HepG2 (cell line): ENCODE results near the gene STK4. TPM values are rescaled to one million over a fixed set of nuclear protein-coding genes. Genes with fewer than 3 reads are reported as not detected.

Experiments used
- ATAC-seq: fragments of 200-7000 bp; cut with Tn5 transposase; 3 replicates; pipeline ENCODE4 v1.9.1; 2020; ENCODE audit warnings: mild to moderate bottlenecking, moderate library complexity
- Bru-seq: library from RNA; stranded (reverse); fragments of 400-500 nt; gene quantifications from one replicate; lab custom pipeline; 2021; lab: Mats Ljungman, UMichigan
- BruChase-seq, 2 experiments: library from RNA; stranded (reverse); fragments of 400-500 nt; gene quantifications; one replicate each; lab custom pipeline; 2021; lab: Mats Ljungman, UMichigan
- BruUV-seq: library from RNA; stranded (reverse); fragments of 400-500 nt; replicated peaks from 2 replicates; lab custom pipeline; 2021; lab: Mats Ljungman, UMichigan
- CTCF ChIA-PET: fragments of 300-600 bp; formaldehyde crosslinking; extraction: SDS; loops from one replicate; lab custom pipeline; 2021; ENCODE audit warnings: low total read pairs, inconsistent platforms, low intra/inter-chr PET ratio; lab: Yijun Ruan, JAX
- POLR2A ChIA-PET: fragments of 350-600 bp; sonication (Branson Sonifier 250); formaldehyde crosslinking; loops from one replicate; lab custom pipeline; 2020; ENCODE audit warnings: antibody characterized with exemption, inconsistent platforms; lab: Yijun Ruan, JAX
- DNase-seq: peaks from one replicate; pipeline ENCODE4 v3.0.0-alpha.2; 2015; ENCODE audit warnings: low spot score
- FAIRE-seq: peaks from 3 replicates; lab custom pipeline; 2011; peaks lifted over from hg19 to GRCh38; lab: Jason Lieb, UNC
- H2AFZ ChIP-seq: one replicate; pipeline ENCODE4 v1.6.1; 2011; ENCODE audit warnings: low read length, inconsistent platforms
- H3K27ac ChIP-seq: fragments of 300-600 bp; 3 replicates; pipeline ENCODE4 v1.8.0; 2011; ENCODE audit warnings: mixed run types, mild to moderate bottlenecking, mixed read lengths, low read length, inconsistent platforms; ENCODE audit not compliant: insufficient read depth; ENCODE audit errors: extremely low read length
- H3K27me3 ChIP-seq, 2 experiments: fragments of 200-600 bp in 1 of 2; 2 replicates in 1 of 2; 3 replicates in 1 of 2; pipeline versions ENCODE4 v1.6.0 to v1.8.0; 2011; ENCODE audit warnings: low read length in 2 of 2, mild to moderate bottlenecking in 2 of 2, moderate library complexity in 2 of 2, inconsistent platforms in 1 of 2; ENCODE audit not compliant: insufficient read depth in 2 of 2, control insufficient read depth in 1 of 2
- H3K36me3 ChIP-seq, 2 experiments: fragments of 200-600 bp in 1 of 2; replicated peaks in 1 of 2; 2 replicates in 1 of 2; 3 replicates in 1 of 2; pipeline versions ENCODE4 v1.5.1 to v1.8.0; 2011; ENCODE audit warnings: low read length in 2 of 2, inconsistent platforms in 1 of 2; ENCODE audit not compliant: insufficient read depth in 2 of 2, control insufficient read depth in 1 of 2
- H3K4me1 ChIP-seq: 2 replicates; pipeline ENCODE4 v1.5.1; 2012; ENCODE audit warnings: low read length, inconsistent platforms; ENCODE audit not compliant: insufficient read depth
- H3K4me2 ChIP-seq: 2 replicates; pipeline ENCODE4 v1.6.0; 2011; ENCODE audit warnings: low read depth, low read length, inconsistent platforms
- H3K4me3 ChIP-seq, 3 experiments: fragments of 200-600 bp in 1 of 3; sonication (generic), shearing (Covaris generic) in 1 of 3; replicated peaks in 1 of 3; 2 replicates each; pipeline ENCODE4 v1.5.1; 2011 to 2016; ENCODE audit warnings: low read length in 3 of 3, inconsistent platforms in 2 of 3, low read depth in 2 of 3, mild to moderate bottlenecking in 2 of 3, control low read depth in 1 of 3, mixed read lengths in 1 of 3; ENCODE audit not compliant: insufficient read depth in 1 of 3
- H3K79me2 ChIP-seq: one replicate; pipeline ENCODE4 v1.6.1; 2011; ENCODE audit warnings: low read length, inconsistent platforms; ENCODE audit not compliant: insufficient read depth
- H3K9ac ChIP-seq: 2 replicates; pipeline ENCODE4 v1.6.0; 2011; ENCODE audit warnings: mild to moderate bottlenecking, low read depth, low read length, inconsistent platforms; ENCODE audit not compliant: insufficient read depth
- H3K9me3 ChIP-seq: 2 replicates; pipeline ENCODE4 v1.5.1; 2012; ENCODE audit warnings: mild to moderate bottlenecking, low read length
- H4K20me1 ChIP-seq: 2 replicates; pipeline ENCODE4 v1.6.0; 2011; ENCODE audit warnings: inconsistent platforms, mild to moderate bottlenecking, low read length, moderate library complexity; ENCODE audit not compliant: insufficient read depth
- HNF4G ChIP-seq, 2 experiments: sonication (generic) in 1 of 2; formaldehyde crosslinking in 1 of 2; IDR thresholded peaks; 2 replicates each; pipeline versions ENCODE4 v1.4.0 to v1.6.1; 2011 to 2020; ENCODE audit warnings: borderline replicate concordance in 2 of 2, low read depth in 2 of 2, mild to moderate bottlenecking in 2 of 2, low read length in 1 of 2, missing genetic modification reagents in 1 of 2, moderate library complexity in 1 of 2
- IRF9 ChIP-seq: sonication (generic); formaldehyde crosslinking; IDR thresholded peaks from 2 replicates; pipeline ENCODE4 v1.8.0; 2022; ENCODE audit warnings: missing genetic modification reagents, mild to moderate bottlenecking, borderline replicate concordance
- JUND ChIP-seq: sonication (generic); formaldehyde crosslinking; IDR thresholded peaks from 2 replicates; pipeline ENCODE4 v1.8.0; 2022; ENCODE audit warnings: mild to moderate bottlenecking, missing genetic modification reagents
- RARG ChIP-seq: sonication (generic); formaldehyde crosslinking; IDR thresholded peaks from 2 replicates; pipeline ENCODE4 v1.4.0; 2020; ENCODE audit warnings: low read depth, mild to moderate bottlenecking, missing genetic modification reagents
- ZNF143 ChIP-seq: sonication (generic); formaldehyde crosslinking; IDR thresholded peaks from 2 replicates; pipeline ENCODE4 v1.4.0; 2020; ENCODE audit warnings: missing genetic modification reagents
- ZNF274 ChIP-seq: sonication (generic); formaldehyde crosslinking; IDR thresholded peaks from 2 replicates; pipeline ENCODE4 v1.5.1; 2020; ENCODE audit warnings: mild to moderate bottlenecking, missing genetic modification reagents
- ZNF550 ChIP-seq: sonication (generic); formaldehyde crosslinking; IDR thresholded peaks from 2 replicates; pipeline ENCODE4 v1.4.0; 2020; ENCODE audit warnings: mild to moderate bottlenecking, missing genetic modification reagents, borderline replicate concordance
- ZNF710 ChIP-seq: sonication (generic); formaldehyde crosslinking; IDR thresholded peaks from 2 replicates; pipeline ENCODE4 v1.5.0; 2020; ENCODE audit warnings: mild to moderate bottlenecking, missing genetic modification reagents, borderline replicate concordance
- ZNF776 ChIP-seq: sonication (generic); formaldehyde crosslinking; IDR thresholded peaks from 2 replicates; pipeline ENCODE4 v1.4.0; 2020; ENCODE audit warnings: mild to moderate bottlenecking, missing genetic modification reagents
- WGBS: methylation state at CpG from one replicate; pipeline ENCODE4 v1.1.6; 2017; ENCODE audit warnings: low lambda C conversion rate; 5-methylcytosine and 5-hydroxymethylcytosine counted together
- in situ Hi-C: cut with HindIII; loops from 2 replicates; pipeline ENCODE4 v1.10.0; 2017; ENCODE audit warnings: low pct_unique_long_range_greater_than_20kb; ENCODE audit not compliant: extremely low pct_ligation_motif_present
- intact Hi-C: fragments of 100-400 bp; cut with micrococcal nuclease; formaldehyde crosslinking; loops from one replicate; pipeline ENCODE4 v1.10.0; 2022; ENCODE audit not compliant: unreplicated experiment
- long read RNA-seq, 2 experiments: library from RNA in 1 of 2; library from polyadenylated mRNA in 1 of 2; stranded (forward) in 1 of 2; unstranded in 1 of 2; transcript quantifications; one replicate each; pipeline ENCODE4 v2.0.0, GENCODE V29; 2019 to 2022
- polyA minus RNA-seq, 3 experiments: library from RNA; depleted of rRNA, polyadenylated mRNA; stranded (reverse); fragments of >200 nt; gene quantifications; 2 replicates each; pipeline ENCODE4 v1.2.3, GENCODE V29; 2011; ENCODE audit warnings: low replicate concordance in 1 of 3
- polyA plus RNA-seq, 8 experiments: library from polyadenylated mRNA; depleted of rRNA in 3 of 8; stranded (reverse) in 7 of 8; unstranded in 1 of 8; fragments of >200 nt; fragmentation: Illumina TruSeq in 4 of 8; extraction: Trizol in 4 of 8; gene quantifications; 2 replicates each; pipeline versions ENCODE4 v1.2.1 to v1.2.3, GENCODE V29; 2011 to 2016; ENCODE audit warnings: low read depth in 4 of 8, missing spikeins in 1 of 8, mixed read lengths in 1 of 8; ENCODE audit not compliant: insufficient read depth in 1 of 8
- total RNA-seq, 5 experiments: library from RNA; depleted of rRNA; stranded (reverse); fragments of >200 nt; fragmentation: Illumina TruSeq; extraction: Trizol; gene quantifications; 2 replicates each; pipeline ENCODE4 v1.2.3, GENCODE V29; 2016; ENCODE audit warnings: low read depth in 1 of 5

STK4 gene
- total RNA-seq (2016; rRNA removed; fragmentation: Illumina TruSeq; extraction: Trizol) (38.3 and 61.4 TPM in 2 replicates), polyA plus RNA-seq (2011; rRNA removed) (21.2 and 25.6 TPM in 2 replicates), polyA minus RNA-seq (2011; rRNA and poly(A)+ RNA removed; ENCODE audit: low replicate concordance) (23.3 and 33.6 TPM in 2 replicates), Bru-seq, nascent RNA (percentile 83 among the genes with signal in this experiment), BruChase-seq, experiment 1, labeled RNA remaining after a 6-hour chase (percentile 86 among the genes with signal in this experiment), BruChase-seq, experiment 2, labeled RNA remaining after a 2-hour chase (percentile 82 among the genes with signal in this experiment)
- total RNA-seq (2016; cell fraction: cytosol; rRNA removed; fragmentation: Illumina TruSeq; extraction: Trizol; ENCODE audit: low read depth): 7.6 and 8.4 TPM in 2 replicates
- 38.6 and 51.4 TPM in 2 replicates for total RNA-seq (2016; cell fraction: insoluble cytoplasmic fraction; rRNA removed; fragmentation: Illumina TruSeq; extraction: Trizol)
- 17.0 and 19.2 TPM in 2 replicates for total RNA-seq (2016; cell fraction: membrane; rRNA removed; fragmentation: Illumina TruSeq; extraction: Trizol)
- total RNA-seq (2016; cell fraction: nucleus; rRNA removed; fragmentation: Illumina TruSeq; extraction: Trizol): 46.5 and 48.3 TPM in 2 replicates
- polyA plus RNA-seq (2011; cell fraction: cytosol; rRNA removed): 11.6 and 16.8 TPM in 2 replicates
- polyA plus RNA-seq (2011; cell fraction: nucleus; rRNA removed): 14.7 and 18.6 TPM in 2 replicates
- 16.8 and 20.4 TPM in 2 replicates for polyA plus RNA-seq (2012)
- polyA plus RNA-seq (2016; cell fraction: cytosol; fragmentation: Illumina TruSeq; extraction: Trizol; ENCODE audit: low read depth): 1.2 TPM in 2 replicates
- 34.7 and 38.5 TPM in 2 replicates for polyA plus RNA-seq (2016; cell fraction: insoluble cytoplasmic fraction; fragmentation: Illumina TruSeq; extraction: Trizol; ENCODE audit: low read depth)
- 4.8 and 5.6 TPM in 2 replicates for polyA plus RNA-seq (2016; cell fraction: membrane; fragmentation: Illumina TruSeq; extraction: Trizol; ENCODE audit: low read depth)
- 40.8 and 44.8 TPM in 2 replicates for polyA plus RNA-seq (2016; cell fraction: nucleus; fragmentation: Illumina TruSeq; extraction: Trizol; ENCODE audit: insufficient read depth, low read depth)
- 18.8 and 20.9 TPM in 2 replicates for polyA minus RNA-seq (2011; cell fraction: cytosol; rRNA and poly(A)+ RNA removed)
- polyA minus RNA-seq (2011; cell fraction: nucleus; rRNA and poly(A)+ RNA removed): 67.3 and 85.4 TPM in 2 replicates
- long read RNA-seq, experiment 1, full-length matches to known transcripts: 3 of 30 reads
- long read RNA-seq, experiment 1, partial matches to known transcripts: 17 of 30 reads
- long read RNA-seq, experiment 1, other reads (novel, unspliced or antisense): 10 of 30 reads
- long read RNA-seq, experiment 2, full-length matches to known transcripts: 1 of 33 reads
- long read RNA-seq, experiment 2, partial matches to known transcripts: 2 of 33 reads
- long read RNA-seq, experiment 2, other reads (novel, unspliced or antisense): 30 of 33 reads

- intact Hi-C loops: loop anchor here (2.0 kb wide), 2 partner anchors 55 to 81 kb away; partner anchors contain the start of genes PABPC1L and YWHAB
- Histone ChIP-seq H3K4me3 (peak within 1 kb of the TSS; percentile 83 to 100 (median 87)), H2AFZ (peak within 1 kb of the TSS; percentile 69), H3K27me3 (peaks cover 0 to 4% of the 10 kb centered on the region in 2 experiments; a peak in 1 of 5 replicates), H3K27ac (peak within 1 kb of the TSS; percentile 81), H4K20me1 (no peaks in the 10 kb centered on the region), H3K9ac (peak within 1 kb of the TSS; percentile 83), H3K4me2 (peak within 1 kb of the TSS; percentile 98), H3K36me3 (no peaks in the 10 kb centered on the region; a peak in 1 of 5 replicates), H3K4me1 (peaks cover 68% of the 10 kb centered on the region), H3K79me2 (peaks cover 46% of the 10 kb centered on the region), H3K9me3 (no peaks in the 10 kb centered on the region)
- in situ Hi-C loops: no loop called here
- CTCF ChIA-PET: interaction anchor here (1.3 kb wide), 1 partner anchor 24 kb away, joined by 3 read pairs; no protein-coding TSS in a partner anchor
- FAIRE-seq (no peak), ATAC-seq (peak; percentile 95), DNase-seq (peak; percentile 96)
- WGBS: under 1% methylated on average over 67 of the region's 68 CpGs
- no TSS peak for BruUV-seq
- POLR2A ChIA-PET: interaction anchor here (1.0 to 2.4 kb wide), 4 partner anchors 19 to 81 kb away, joined by 3 to 8 read pairs (median 5); partner anchors contain the start of genes PABPC1L and YWHAB
- peak; percentile 86; the same call in 1 of the 2 replicates for TF ChIP-seq RARG (CRISPR knock-in tag)
- no peak; the same call in none of the 2 replicates for TF ChIP-seq ZNF550 (CRISPR knock-in tag)
- peak; percentile 91; the same call in 1 of the 2 replicates for TF ChIP-seq ZNF776
- no peak; the same call in none of the 2 replicates for TF ChIP-seq ZNF710 (CRISPR knock-in tag)
- TF ChIP-seq JUND (CRISPR knock-in tag): no peak
- TF ChIP-seq HNF4G (IDR thresholded peaks at IDR 0.05; ENCODE audit: borderline replicate concordance, low read depth, low read length): peak; percentile 25
- peak; percentile 65; the same call in 1 of the 2 replicates for TF ChIP-seq HNF4G (CRISPR knock-in tag; IDR thresholded peaks at IDR 0.05; ENCODE audit: borderline replicate concordance, low read depth)
- peak; percentile 98 for TF ChIP-seq ZNF274 (CRISPR knock-in tag)
- peak; percentile 58 for TF ChIP-seq ZNF143 (CRISPR knock-in tag)
- TF ChIP-seq IRF9 (CRISPR knock-in tag): peak; percentile 97
Measured at GRCh38 chr20:44966030-44966961, at the start of gene STK4. STK4 (plus strand) TSS chr20:44966512; CDS start chr20:44966569, 57 bp downstream.
